ENCODE results near the gene PPP2R5E. TPM values are rescaled to one million over a fixed set of nuclear protein-coding genes. Genes with fewer than 3 reads are reported as not detected.

The PPP2R5E gene
- total RNA-seq, 3 donors from 2014 or later (not counting 1 experiment from before 2014, with no cell fraction given) = 57.4 to 64.1 (median 62.4) TPM

DNA sequence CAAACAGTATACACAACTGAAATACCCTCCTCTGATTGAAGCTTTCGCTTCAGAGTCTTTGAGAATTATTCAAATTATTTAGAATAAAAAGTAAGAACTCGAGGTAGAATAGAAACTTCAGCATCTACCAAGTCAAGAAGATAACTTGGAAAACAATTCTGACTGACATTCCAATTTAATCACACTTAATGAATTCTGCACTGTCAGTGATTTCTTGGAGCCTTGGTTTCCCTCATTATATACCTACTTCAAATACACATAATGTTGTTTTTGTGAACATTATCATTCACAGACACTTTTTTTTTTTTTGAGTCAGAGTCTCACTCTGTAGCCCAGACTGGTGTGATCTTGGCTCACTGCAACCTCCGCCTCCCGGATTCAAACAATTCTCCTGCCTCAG is 27.9 kb downstream of the PPP2R5E start:
- H3K4me3 ChIP-seq (ENCODE audit: low read length) = no peak overlapping the region
- ATAC-seq = no peak
- peaks cover 56 to 60% of the 10 kb centered on the region in 2 donors for H3K4me1 Mint-ChIP-seq

DNA sequence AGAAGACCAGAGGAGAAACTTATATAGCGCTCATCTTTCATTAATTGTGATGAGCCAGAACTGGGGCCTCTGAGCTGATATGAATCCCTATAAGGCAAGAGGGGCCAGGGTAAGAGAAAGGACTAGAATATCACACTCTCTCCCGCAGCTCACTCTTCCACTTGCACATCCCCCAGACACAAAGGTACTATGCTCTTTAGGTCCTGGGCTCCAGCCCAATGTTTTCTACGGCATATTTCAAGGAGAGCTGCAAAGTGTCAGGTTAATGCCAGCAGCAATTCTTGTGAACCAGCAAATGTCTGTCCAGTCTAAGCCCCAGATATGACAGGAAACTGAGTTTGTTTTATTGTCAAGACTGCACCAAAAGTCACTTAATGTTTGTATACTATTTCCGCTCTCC is 29.4 kb downstream of the PPP2R5E start:
- Histone ChIP-seq H3K27me3 (ENCODE audit: control insufficient read depth, insufficient read depth, low read length) (no peaks in the 10 kb centered on the region), H3K9me3 (ENCODE audit: control insufficient read depth, insufficient read depth, low read length) (no peaks in the 10 kb centered on the region), H3K27ac (ENCODE audit: low read length) (no peak overlapping the region), H3K4me1 (ENCODE audit: control insufficient read depth, insufficient read depth, low read length) (peaks cover 19% of the 10 kb centered on the region), H3K4me3 (ENCODE audit: low read length) (no peak overlapping the region), H3K36me3 (ENCODE audit: control insufficient read depth, insufficient read depth, low read length) (no peaks in the 10 kb centered on the region)
- no peak for DNase-seq
- peaks cover 65 to 69% of the 10 kb centered on the region in 2 donors for H3K4me1 Mint-ChIP-seq
- H3K27ac Mint-ChIP-seq = peak overlapping the region; percentile 91 to 93
- H3K36me3 Mint-ChIP-seq = no peaks in the 10 kb centered on the region
- no peaks in the 10 kb centered on the region for H3K9me3 Mint-ChIP-seq
- no peak overlapping the region for H3K4me3 Mint-ChIP-seq
- TF ChIP-seq CTCF (IDR thresholded peaks at IDR 0.05) = no peak
- no peaks in the 10 kb centered on the region for H3K27me3 Mint-ChIP-seq (ENCODE audit: low read depth in 2 of 2)
- 96% methylated on average over 4 of the region's 4 CpGs for WGBS (ENCODE audit: insufficient coverage)
- ATAC-seq = no peak
- intact Hi-C loops (cut with micrococcal nuclease) = loop anchor here (10.0 kb wide), 1 partner anchor 129 kb away; no protein-coding TSS in a partner anchor

More for the DNA sequence above, 27.9 kb downstream of the PPP2R5E start:
- Histone ChIP-seq H3K27ac (ENCODE audit: low read length) (no peak overlapping the region), H3K36me3 (ENCODE audit: control insufficient read depth, insufficient read depth, low read length) (peaks cover under 1% of the 10 kb centered on the region), H3K4me1 (ENCODE audit: control insufficient read depth, insufficient read depth, low read length) (peaks cover 12% of the 10 kb centered on the region), H3K9me3 (ENCODE audit: control insufficient read depth, insufficient read depth, low read length) (no peaks in the 10 kb centered on the region), H3K27me3 (ENCODE audit: control insufficient read depth, insufficient read depth, low read length) (no peaks in the 10 kb centered on the region)
- Mint-ChIP-seq H3K36me3 (no peaks in the 10 kb centered on the region), H3K4me3 (no peak overlapping the region), H3K27me3 (ENCODE audit: low read depth in 2 of 2) (no peaks in the 10 kb centered on the region), H3K27ac (peak overlapping the region in 1 of 2 donors; percentile 93), H3K9me3 (no peaks in the 10 kb centered on the region)
- DNase-seq = no peak
- intact Hi-C loops (cut with micrococcal nuclease) = loop anchor here (10.0 kb wide), 1 partner anchor 130 kb away; no protein-coding TSS in a partner anchor
- 86% methylated on average over 1 of the region's 4 CpGs for WGBS (ENCODE audit: insufficient coverage)
- no peak for TF ChIP-seq CTCF (IDR thresholded peaks at IDR 0.05)

DNA sequence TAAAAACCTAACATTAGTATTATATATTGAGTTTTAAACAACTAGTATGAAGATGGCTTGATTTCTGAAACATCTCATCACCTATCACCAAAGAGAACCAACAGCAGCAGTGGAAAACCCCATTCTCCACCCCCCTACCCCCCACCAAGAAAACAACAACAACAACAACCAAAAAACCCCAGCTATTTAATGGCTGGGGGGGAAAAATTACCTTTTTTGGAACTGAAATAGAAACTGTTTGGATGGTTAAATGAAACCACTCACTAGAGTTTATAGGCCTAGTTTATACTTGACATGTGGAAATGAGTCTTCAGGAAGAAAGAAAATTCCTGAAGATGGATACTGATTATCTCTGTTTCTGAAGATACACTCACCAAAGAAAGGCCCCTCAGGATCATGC is 30.3 kb downstream of the PPP2R5E start:
- Histone ChIP-seq H3K4me3 (ENCODE audit: low read length) (no peak overlapping the region), H3K4me1 (ENCODE audit: control insufficient read depth, insufficient read depth, low read length) (peaks cover 22% of the 10 kb centered on the region), H3K9me3 (ENCODE audit: control insufficient read depth, insufficient read depth, low read length) (no peaks in the 10 kb centered on the region), H3K36me3 (ENCODE audit: control insufficient read depth, insufficient read depth, low read length) (no peaks in the 10 kb centered on the region), H3K27me3 (ENCODE audit: control insufficient read depth, insufficient read depth, low read length) (no peaks in the 10 kb centered on the region), H3K27ac (ENCODE audit: low read length) (no peak overlapping the region)
- no peaks in the 10 kb centered on the region for H3K27me3 Mint-ChIP-seq (ENCODE audit: low read depth in 2 of 2)
- peaks cover 0 to 2% of the 10 kb centered on the region in 2 donors for H3K9me3 Mint-ChIP-seq
- H3K27ac Mint-ChIP-seq = peak overlapping the region; percentile 91 to 93
- DNase-seq (peak in 1 of 2 donors; percentile 47), ATAC-seq (peak; percentile 7 to 19 (median 14))
- peak overlapping the region; percentile 45 for H3K4me3 Mint-ChIP-seq
- intact Hi-C loops (cut with micrococcal nuclease) = loop anchor here (10.0 kb wide), 1 partner anchor 128 kb away; no protein-coding TSS in a partner anchor
- H3K36me3 Mint-ChIP-seq = no peaks in the 10 kb centered on the region
- peaks cover 74 to 76% of the 10 kb centered on the region in 2 donors for H3K4me1 Mint-ChIP-seq
- TF ChIP-seq CTCF (IDR thresholded peaks at IDR 0.05) = no peak

DNA sequence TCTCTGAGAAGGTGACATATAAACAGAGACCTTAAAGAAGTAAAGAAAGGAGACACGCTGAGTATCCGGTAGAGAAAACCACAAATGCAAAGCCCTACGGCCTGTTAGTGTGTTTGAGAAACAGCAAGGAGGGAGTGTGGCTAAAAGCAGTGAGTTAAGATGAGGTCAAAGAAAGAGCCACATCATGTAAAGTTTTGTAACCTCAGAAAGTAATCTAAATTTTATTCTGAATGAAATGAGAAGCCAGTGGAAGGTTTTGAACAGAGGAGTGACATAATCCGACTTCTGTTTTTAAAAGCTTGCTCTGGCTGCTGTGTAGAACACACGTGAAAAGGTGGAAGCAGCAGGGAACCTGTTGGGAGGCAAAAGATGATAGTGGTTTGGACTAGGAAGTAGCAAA is 32.6 kb downstream of the PPP2R5E start:
- Mint-ChIP-seq H3K27me3 (ENCODE audit: low read depth in 2 of 2) (no peaks in the 10 kb centered on the region), H3K36me3 (no peaks in the 10 kb centered on the region), H3K4me1 (peaks cover 73 to 74% of the 10 kb centered on the region in 2 donors), H3K4me3 (peak overlapping the region; percentile 78), H3K27ac (peak overlapping the region; percentile 91 to 93), H3K9me3 (peaks cover 0 to 2% of the 10 kb centered on the region in 2 donors)
- H3K36me3 ChIP-seq (ENCODE audit: control insufficient read depth, insufficient read depth, low read length) = no peaks in the 10 kb centered on the region
- peak overlapping the region; percentile 59 for H3K27ac ChIP-seq (ENCODE audit: low read length)
- peak in 1 of 2 donors; percentile 50 for DNase-seq
- intact Hi-C loops (cut with micrococcal nuclease) = loop anchor here (1.0 to 10.0 kb wide), 5 partner anchors 14 to 132 kb away; partner anchors contain the start of gene PPP2R5E
- peaks cover 29% of the 10 kb centered on the region for H3K4me1 ChIP-seq (ENCODE audit: control insufficient read depth, insufficient read depth, low read length)
- H3K9me3 ChIP-seq (ENCODE audit: control insufficient read depth, insufficient read depth, low read length) = no peaks in the 10 kb centered on the region
- no peaks in the 10 kb centered on the region for H3K27me3 ChIP-seq (ENCODE audit: control insufficient read depth, insufficient read depth, low read length)
- 26% methylated on average over 5 of the region's 5 CpGs for WGBS (ENCODE audit: insufficient coverage)
- ATAC-seq = peak; percentile 77 to 88 (median 87)
- no peak for TF ChIP-seq CTCF (IDR thresholded peaks at IDR 0.05)
- no peak overlapping the region for H3K4me3 ChIP-seq (ENCODE audit: low read length)

Measured in natural killer cell (primary cell).